ENCODE measurements around the gene CRYZ.

- TF ChIP-seq CTCF (IDR thresholded peaks at IDR 0.05) = no peak
- no peak for TF ChIP-seq EZH2phosphoT487 (IDR thresholded peaks at IDR 0.05)
- TF ChIP-seq EZH2 (IDR thresholded peaks at IDR 0.05) = no peak
Observed at GRCh38 chr1:74712881-74713280, 20.0 kb downstream of the CRYZ start.

Measured in neural progenitor cell (in vitro differentiated cells).